Smooth muscle cell (in vitro differentiated cells): ENCODE measurements around the gene ZNF133. TPM values are rescaled to one million over a fixed set of nuclear protein-coding genes. Genes with fewer than 3 reads are reported as not detected.

ENCODE experiments used
- DNase-seq: peaks from one replicate; lab custom pipeline; 2025; ENCODE audit not compliant: unreplicated experiment; lab: John Stamatoyannopoulos, UW
- H2AFZ ChIP-seq: fragments of 200-600 bp; sonication (generic); 2 replicates; pipeline ENCODE4 v1.6.0; 2016; ENCODE audit warnings: antibody characterized with exemption, low read depth, mild to moderate bottlenecking
- H3F3A ChIP-seq: fragments of 200-600 bp; sonication (generic); 2 replicates; pipeline ENCODE4 v1.6.0; 2017; ENCODE audit warnings: antibody characterized with exemption, low read depth
- H3K27ac ChIP-seq: fragments of 200-600 bp; sonication (generic); 2 replicates; pipeline ENCODE4 v1.5.1; 2016; ENCODE audit warnings: low read depth, mild to moderate bottlenecking
- H3K27me3 ChIP-seq: fragments of 200-600 bp; sonication (generic); 2 replicates; pipeline ENCODE4 v1.6.1; 2016; ENCODE audit warnings: low read depth, mild to moderate bottlenecking
- H3K36me3 ChIP-seq: fragments of 200-600 bp; sonication (generic); 2 replicates; pipeline ENCODE4 v1.5.1; 2016; ENCODE audit warnings: low read depth
- H3K4me1 ChIP-seq: fragments of 200-600 bp; sonication (generic); 2 replicates; pipeline ENCODE4 v1.5.1; 2016; ENCODE audit warnings: low read depth
- H3K4me2 ChIP-seq: fragments of 200-600 bp; sonication (generic); 2 replicates; pipeline ENCODE4 v1.6.0; 2016; ENCODE audit warnings: mild to moderate bottlenecking
- H3K4me3 ChIP-seq: fragments of 200-600 bp; sonication (generic); 2 replicates; pipeline ENCODE4 v1.5.1; 2016; ENCODE audit warnings: mild to moderate bottlenecking
- H3K79me2 ChIP-seq: fragments of 200-600 bp; sonication (generic); 2 replicates; pipeline ENCODE4 v1.6.0; 2016; ENCODE audit warnings: low read depth, mild to moderate bottlenecking
- H3K9ac ChIP-seq: fragments of 200-600 bp; sonication (generic); 2 replicates; pipeline ENCODE4 v1.6.0; 2016; ENCODE audit warnings: low read depth
- H3K9me3 ChIP-seq: fragments of 200-600 bp; sonication (generic); replicated peaks from 2 replicates; pipeline ENCODE4 v1.5.1; 2016; ENCODE audit warnings: low read depth
- H4K20me1 ChIP-seq: fragments of 200-600 bp; sonication (generic); 2 replicates; pipeline ENCODE4 v1.6.0; 2016; ENCODE audit warnings: low read depth
- WGBS: methylation state at CpG from one replicate; pipeline ENCODE4 v1.1.7; 2016; ENCODE audit warnings: low lambda C conversion rate; 5-methylcytosine and 5-hydroxymethylcytosine counted together
- polyA plus RNA-seq: library from polyadenylated mRNA; unstranded; fragments of >200 nt; fragmentation: Nextera tagmentation; extraction: Ambion mirVana; gene quantifications from 2 replicates; pipeline ENCODE4 v1.2.1, GENCODE V29; 2016
- total RNA-seq: library from RNA; depleted of rRNA; stranded (reverse); fragments of >200 nt; gene quantifications from 2 replicates; pipeline ENCODE4 v1.2.3, GENCODE V29; 2014
- TF ChIP-seq, protein P1 (sequence below): fragments of 200-600 bp; sonication (generic); IDR thresholded peaks from 2 replicates; pipeline ENCODE4 v1.5.1; 2017; ENCODE audit warnings: borderline replicate concordance, mild to moderate bottlenecking, antibody characterized with exemption; ENCODE audit not compliant: insufficient read depth, poor library complexity, severe bottlenecking

ZNF133 gene
- total and polyA plus RNA-seq, 2 experiments from 2014 or later, result 12.5 to 22.4 TPM

DNA sequence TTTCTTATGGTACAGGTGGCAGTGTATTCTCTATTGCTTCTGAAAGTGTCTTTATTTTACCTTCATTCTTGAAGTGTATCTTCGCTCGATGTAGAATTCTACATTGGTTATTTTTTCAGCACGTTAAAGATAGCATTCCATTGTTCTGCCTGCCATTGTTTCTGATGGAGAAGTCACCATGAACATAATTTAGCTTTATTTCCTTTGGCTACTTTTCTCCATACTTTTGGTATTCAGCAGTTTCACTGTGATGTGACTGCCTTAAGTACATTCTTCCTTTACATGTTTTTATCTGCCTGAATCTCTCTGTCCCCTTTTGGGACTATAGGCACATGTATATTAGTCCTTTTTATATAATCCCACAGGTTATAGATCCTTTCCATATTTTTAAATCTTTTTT lies 19.0 kb downstream of the ZNF133 start:
- Histone ChIP-seq H3K9ac (no peak overlapping the region), H3K36me3 (no peaks in the 10 kb centered on the region), H3K4me1 (no peaks in the 10 kb centered on the region), H4K20me1 (peaks cover 18% of the 10 kb centered on the region), H3K79me2 (no peaks in the 10 kb centered on the region), H2AFZ (no peak overlapping the region), H3F3A (no peaks in the 10 kb centered on the region), H3K27ac (no peak overlapping the region), H3K9me3 (no peaks in the 10 kb centered on the region), H3K4me3 (no peak overlapping the region), H3K27me3 (no peaks in the 10 kb centered on the region), H3K4me2 (no peak overlapping the region)
- TF ChIP-seq, protein P1, sequence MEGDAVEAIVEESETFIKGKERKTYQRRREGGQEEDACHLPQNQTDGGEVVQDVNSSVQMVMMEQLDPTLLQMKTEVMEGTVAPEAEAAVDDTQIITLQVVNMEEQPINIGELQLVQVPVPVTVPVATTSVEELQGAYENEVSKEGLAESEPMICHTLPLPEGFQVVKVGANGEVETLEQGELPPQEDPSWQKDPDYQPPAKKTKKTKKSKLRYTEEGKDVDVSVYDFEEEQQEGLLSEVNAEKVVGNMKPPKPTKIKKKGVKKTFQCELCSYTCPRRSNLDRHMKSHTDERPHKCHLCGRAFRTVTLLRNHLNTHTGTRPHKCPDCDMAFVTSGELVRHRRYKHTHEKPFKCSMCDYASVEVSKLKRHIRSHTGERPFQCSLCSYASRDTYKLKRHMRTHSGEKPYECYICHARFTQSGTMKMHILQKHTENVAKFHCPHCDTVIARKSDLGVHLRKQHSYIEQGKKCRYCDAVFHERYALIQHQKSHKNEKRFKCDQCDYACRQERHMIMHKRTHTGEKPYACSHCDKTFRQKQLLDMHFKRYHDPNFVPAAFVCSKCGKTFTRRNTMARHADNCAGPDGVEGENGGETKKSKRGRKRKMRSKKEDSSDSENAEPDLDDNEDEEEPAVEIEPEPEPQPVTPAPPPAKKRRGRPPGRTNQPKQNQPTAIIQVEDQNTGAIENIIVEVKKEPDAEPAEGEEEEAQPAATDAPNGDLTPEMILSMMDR, result no peak
- 97% methylated on average over 3 of the region's 3 CpGs for WGBS
- no peak for DNase-seq

DNA sequence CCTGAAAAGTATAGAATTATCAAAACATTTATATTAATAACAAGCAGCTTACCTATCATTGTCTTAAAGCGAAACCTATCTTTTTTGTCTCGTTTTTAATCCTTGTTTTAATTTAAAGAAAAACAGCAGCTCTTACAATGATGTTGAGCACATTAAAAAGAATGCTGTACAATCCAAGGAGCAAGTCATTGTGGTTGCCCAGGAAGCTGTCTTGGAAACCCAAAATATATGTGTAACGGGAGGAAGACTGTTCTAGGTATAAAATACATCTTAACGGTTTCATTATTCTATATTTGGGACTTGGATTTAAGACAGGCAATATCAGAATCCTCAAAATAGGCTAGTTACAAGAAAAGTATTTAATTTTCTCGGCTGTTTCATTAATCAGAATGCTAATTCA lies 21.7 kb downstream of the ZNF133 start:
- no peaks in the 10 kb centered on the region for H3K4me1 ChIP-seq
- no peak for DNase-seq
- no peak overlapping the region for H3K4me3 ChIP-seq
- H4K20me1 ChIP-seq, result peaks cover 6% of the 10 kb centered on the region
- no peak overlapping the region for H2AFZ ChIP-seq
- peaks cover under 1% of the 10 kb centered on the region for H3K36me3 ChIP-seq
- TF ChIP-seq, protein P1, result no peak
- no peaks in the 10 kb centered on the region for H3K79me2 ChIP-seq
- H3K4me2 ChIP-seq, result no peak overlapping the region
- WGBS, result 77% methylated on average over 5 of the region's 5 CpGs
- H3K27ac ChIP-seq, result no peak overlapping the region
- no peaks in the 10 kb centered on the region for H3F3A ChIP-seq
- H3K9me3 ChIP-seq, result no peaks in the 10 kb centered on the region
- no peak overlapping the region for H3K9ac ChIP-seq
- H3K27me3 ChIP-seq, result no peaks in the 10 kb centered on the region

DNA sequence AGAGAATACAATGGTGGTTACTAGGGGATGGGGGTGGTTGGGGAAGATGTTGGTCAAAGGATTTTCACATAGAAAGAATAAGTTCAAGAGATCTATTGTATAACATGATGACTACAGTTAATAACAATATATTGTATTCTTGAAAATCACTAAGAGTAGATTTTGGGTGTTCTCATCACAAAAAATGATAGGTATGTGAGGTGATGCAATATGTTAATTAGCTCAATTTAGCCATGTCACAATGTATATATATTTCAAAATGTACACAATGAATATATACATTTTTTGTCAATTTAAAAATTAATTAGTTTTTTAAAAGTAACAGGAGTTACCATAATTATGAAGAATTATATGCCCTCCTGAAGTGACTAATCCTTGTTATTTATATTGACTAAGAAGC lies 22.3 kb downstream of the ZNF133 start:
- no peak for DNase-seq
- no peaks in the 10 kb centered on the region for H3F3A ChIP-seq
- TF ChIP-seq, protein P1, result no peak

DNA sequence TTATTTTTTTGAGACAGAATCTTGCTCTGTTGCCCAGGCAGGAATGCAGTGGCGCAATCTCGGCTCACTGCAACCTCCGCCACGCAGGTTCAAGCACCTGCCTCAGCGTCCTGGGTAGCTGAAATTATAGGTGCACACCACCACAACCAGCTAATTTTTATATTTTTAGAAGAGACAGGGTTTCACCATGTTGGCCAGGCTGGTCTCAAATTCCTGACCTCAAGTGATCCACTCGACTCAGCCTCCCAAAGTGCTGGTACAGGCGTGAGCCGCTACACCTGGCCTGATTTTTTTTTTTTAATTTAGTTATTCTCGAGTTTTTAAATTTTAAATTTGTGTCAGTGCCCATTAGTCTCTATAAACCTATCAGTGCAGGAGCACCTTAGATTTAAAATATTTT lies 24.4 kb downstream of the ZNF133 start:
- Histone ChIP-seq H4K20me1 (no peaks in the 10 kb centered on the region), H3K9ac (no peak overlapping the region), H3K4me3 (no peak overlapping the region), H3K27ac (no peak overlapping the region), H3K36me3 (peaks cover 6% of the 10 kb centered on the region), H2AFZ (no peak overlapping the region), H3K4me2 (no peak overlapping the region), H3F3A (no peaks in the 10 kb centered on the region), H3K9me3 (no peaks in the 10 kb centered on the region), H3K4me1 (no peaks in the 10 kb centered on the region), H3K79me2 (no peaks in the 10 kb centered on the region), H3K27me3 (no peaks in the 10 kb centered on the region)
- TF ChIP-seq, protein P1, result no peak
- DNase-seq, result no peak
- WGBS, result 95% methylated on average over 9 of the region's 9 CpGs

More for the DNA sequence above, 22.3 kb downstream of the ZNF133 start:
- H3K9ac ChIP-seq, result no peak overlapping the region
- H3K27me3 ChIP-seq, result no peaks in the 10 kb centered on the region
- no peak overlapping the region for H3K27ac ChIP-seq
- H3K9me3 ChIP-seq, result no peaks in the 10 kb centered on the region
- H3K4me3 ChIP-seq, result no peak overlapping the region
- H3K4me1 ChIP-seq, result no peaks in the 10 kb centered on the region
- H4K20me1 ChIP-seq, result peaks cover under 1% of the 10 kb centered on the region
- no peaks in the 10 kb centered on the region for H3K79me2 ChIP-seq
- no peak overlapping the region for H2AFZ ChIP-seq
- peaks cover 6% of the 10 kb centered on the region for H3K36me3 ChIP-seq
- H3K4me2 ChIP-seq, result no peak overlapping the region
